ENCODE results near the gene GNAZ.
"Not testable (repeated sequence)": the region's sequence is repeated elsewhere in the genome, so short reads cannot be mapped to it uniquely, and the experiment has no call there.

Gene GNAZ

GRCh38 chr22:23070418-23071229 is at the start of gene GNAZ:
Gene GNAZ, plus strand, starts transcription at chr22:23070519. Its CDS starts 25,177 bp downstream, at chr22:23095696.
- DNase-seq: peak in 1 of 2 experiments; percentile 8

DNA sequence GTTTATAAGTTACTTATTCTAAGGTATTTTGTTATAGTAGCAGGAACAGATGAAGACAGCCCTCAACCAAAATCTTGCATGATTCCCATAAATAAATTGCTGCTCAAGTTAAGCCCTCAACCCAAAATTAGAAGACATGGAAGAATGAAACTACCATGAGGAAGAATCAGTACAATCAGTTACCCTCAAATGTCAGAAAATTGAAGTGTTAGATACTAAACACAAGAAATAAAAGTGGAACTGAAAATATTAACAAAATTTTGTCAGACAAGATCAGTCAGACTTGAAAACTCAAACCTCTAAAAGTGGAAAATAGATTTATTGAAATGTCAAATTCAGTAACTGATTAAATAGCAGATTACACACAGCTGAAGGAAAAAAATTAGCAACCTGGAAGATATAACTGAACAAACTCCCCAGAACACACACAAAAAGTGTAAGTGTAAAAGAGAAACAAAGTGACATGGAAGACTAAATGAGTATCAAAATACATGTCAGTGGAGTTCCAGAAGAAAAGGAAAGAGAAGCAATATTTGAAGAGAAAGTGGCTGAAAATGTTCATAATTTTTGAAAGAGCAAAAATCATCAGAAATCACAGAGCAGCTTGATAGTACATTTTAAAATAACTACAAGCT is 49.5 kb upstream of the GNAZ start:
- no peak for DNase-seq

GRCh38 chr22:23021660-23022353 is 48.5 kb upstream of the GNAZ start:
- not testable (repeated sequence) for DNase-seq

DNA sequence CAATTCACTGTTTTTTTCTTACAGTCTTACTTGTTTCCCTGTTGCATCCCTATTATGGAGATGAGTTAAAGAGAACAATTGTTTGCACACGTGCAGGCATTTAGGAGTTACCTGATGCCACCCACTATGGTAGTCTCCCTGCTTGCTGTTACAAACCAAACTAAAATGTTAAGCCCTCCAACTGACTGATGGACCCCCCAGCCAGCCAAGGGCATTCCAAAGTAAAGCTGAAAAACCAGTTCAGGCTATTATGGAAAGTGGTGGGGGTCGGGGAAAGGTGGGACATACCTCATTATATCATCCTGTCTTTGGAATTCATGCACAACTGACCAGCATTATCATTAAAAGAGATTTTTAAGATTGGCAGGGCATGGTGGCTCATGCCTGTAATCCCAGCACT is 47.0 kb upstream of the GNAZ start:
- no peak for DNase-seq

- DNase-seq: no peak
These were observed 43.5 kb upstream of the GNAZ start for GRCh38 chr22:23026777-23027176.

DNA sequence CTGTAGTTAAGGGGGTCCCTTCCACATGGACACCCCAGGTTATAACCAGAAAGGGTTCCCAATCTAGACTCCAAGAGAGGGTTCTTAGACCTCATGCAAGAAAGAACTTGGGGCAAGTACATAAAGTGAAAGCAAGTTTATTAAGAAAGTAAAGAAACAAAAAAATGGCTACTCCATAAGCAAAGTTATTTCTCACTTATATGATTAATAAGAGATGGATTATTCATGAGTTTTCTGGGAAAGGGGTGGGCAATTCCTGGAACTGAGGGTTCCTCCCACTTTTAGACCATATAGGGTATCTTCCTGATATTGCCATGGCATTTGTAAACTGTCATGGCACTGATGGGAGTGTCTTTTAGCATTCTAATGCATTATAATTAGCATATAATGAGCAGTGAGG is 42.5 kb upstream of the GNAZ start:
- not testable (repeated sequence) for DNase-seq

DNA sequence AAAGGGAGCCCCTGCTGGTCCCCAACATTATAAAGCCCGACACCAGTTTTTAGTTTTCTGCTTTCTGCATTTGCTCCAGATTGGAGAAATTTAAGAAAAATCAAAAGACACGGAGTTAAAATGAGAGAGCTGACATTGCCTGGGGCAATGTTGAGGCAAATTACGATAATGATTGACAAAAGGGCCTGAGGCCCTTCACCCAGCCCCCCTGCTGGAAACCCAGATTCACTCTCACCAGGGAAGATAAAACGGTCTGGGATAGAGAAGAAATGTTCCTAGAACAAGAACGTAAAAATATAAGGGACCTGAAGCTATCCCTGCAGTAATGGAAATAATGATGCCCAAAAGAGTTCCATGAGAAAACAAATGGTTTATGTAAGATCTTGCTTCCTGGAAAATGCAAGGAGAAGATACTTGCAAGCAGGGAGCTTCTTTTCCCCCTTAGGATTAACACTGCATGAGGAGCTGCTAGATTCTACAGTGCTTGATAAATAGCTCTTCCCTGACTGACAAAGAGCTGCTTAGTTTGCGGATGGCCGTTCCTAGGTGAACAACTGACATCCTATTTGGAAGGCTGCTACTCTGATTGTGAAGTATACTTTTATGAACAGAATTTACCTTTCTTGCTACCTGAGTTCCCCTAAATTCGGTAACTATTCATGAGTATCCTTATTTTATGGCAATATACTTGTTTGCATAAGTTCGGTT is 40.6 kb upstream of the GNAZ start:
- DNase-seq: no peak

- DNase-seq: no peak
These were observed 38.9 kb upstream of the GNAZ start for GRCh38 chr22:23031381-23031780.

DNA sequence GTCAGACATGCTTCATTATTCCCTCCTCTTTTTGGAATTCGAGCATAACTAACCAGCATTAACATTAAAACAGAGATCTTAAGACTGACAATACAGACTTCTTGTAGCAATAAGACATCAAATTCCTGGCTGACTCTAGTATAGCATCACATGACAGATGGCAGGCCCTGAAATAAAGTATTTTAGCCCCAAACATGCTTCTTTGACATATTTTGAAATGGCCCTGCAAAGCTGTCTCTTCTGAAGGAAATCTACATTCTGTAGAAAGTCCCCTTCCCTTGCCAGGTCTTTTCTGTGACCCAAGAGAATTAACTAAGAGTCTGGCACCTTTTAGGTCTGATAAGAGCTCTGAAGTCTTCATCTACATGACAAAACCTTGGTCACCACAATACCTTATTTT is 38.5 kb upstream of the GNAZ start:
- no peak for DNase-seq

DNA sequence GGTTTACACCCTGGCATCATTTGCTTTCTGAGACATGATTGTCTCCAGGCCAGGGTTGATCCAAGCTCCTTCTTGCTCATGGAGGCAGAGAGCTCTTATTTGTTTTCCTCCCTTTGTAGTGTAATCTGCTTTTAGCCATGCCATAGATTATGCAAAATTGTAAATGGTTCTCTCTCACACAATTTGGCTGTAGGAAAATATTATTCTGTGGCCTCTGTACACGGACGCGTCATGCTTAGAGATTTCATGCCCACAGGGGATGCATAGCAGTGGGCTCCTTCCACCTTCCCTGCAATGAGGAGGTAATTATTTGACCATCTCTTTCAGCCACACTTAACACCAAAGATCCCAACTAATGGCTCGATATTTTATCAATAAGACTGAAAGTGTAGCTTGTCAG is 37.7 kb upstream of the GNAZ start:
- DNase-seq: no peak

- DNase-seq: no peak
These were observed 37.0 kb upstream of the GNAZ start for GRCh38 chr22:23033116-23033905.

DNA sequence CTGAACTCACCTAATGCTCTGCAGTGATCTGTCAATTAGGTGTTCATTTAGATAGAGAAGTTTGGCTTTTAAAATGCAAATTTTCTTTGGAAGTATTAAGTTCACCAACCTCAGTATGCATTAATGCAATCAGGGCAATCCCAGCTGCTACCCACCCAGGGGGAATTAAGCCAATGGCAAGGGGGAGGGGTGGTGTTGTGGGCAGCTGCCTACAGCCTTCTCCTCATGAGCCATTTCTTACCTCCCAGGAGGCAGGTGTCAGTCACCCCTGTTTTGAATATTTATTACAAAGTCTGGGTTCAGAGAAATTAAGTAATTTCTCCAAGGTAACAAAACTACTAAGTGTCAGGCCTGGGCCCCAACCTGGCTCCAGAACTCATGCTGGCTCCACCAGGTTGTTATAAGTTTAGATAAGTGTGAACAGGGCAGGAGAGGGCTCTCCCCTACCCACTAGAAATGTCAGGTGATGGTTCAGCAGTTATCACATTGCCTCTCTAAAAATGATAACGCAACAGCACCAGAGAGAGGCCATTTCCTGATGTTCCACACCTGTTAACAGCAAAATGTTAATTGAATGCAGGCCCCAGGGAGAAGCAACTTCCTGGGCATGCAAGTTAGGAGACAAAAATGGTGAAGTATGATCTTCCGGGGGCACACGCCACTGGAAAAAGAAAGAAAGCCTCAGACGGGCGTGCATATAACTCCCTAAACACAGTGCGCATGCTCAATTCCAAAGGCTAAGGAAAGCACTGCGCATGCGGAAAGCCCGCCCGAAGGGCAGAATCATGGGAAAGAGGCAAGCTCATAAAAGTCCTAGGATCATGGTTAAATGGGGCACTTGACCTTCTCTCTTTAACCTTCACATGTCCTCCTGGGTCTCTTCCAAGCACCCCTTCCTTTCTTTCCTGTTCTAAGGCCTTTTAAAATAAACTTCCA is 35.4 kb upstream of the GNAZ start:
- no peak for DNase-seq

DNA sequence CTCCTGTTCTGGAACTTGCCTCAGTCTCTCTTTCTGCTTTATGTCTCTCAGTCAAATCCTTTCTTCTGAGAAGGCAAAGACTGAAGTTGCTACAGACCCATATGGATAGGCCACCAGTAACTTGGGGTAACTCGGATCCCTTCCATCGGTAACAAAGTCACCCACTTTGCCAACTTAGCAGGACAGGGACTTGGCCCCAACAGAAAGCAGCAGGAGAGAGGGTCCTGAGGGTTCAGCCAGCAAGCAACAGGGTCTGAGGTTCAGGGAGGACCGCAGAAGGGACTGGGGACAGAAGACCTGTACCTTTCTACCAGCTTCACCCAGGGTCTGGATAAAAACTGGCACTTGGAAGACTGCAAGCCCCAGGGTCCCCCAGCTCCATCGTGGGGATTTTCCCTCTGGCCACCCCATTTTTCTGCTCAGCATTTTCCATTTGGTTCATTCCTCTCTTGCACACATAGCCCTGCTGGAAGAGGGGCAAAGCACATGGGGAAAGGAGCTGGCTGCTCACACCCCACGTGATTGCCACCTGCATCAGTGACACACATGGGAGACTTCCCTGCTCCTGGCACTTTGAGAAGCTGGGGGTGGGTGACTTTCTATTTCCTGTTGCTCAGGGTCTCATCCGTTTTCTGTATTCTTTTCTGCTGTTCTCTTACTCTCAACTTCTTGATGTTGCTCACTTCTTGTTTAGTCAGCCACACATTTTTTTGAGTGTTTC is 34.6 kb upstream of the GNAZ start:
- DNase-seq: no peak

GRCh38 chr22:23036684-23037428 is 33.5 kb upstream of the GNAZ start:
- no peak for DNase-seq

- no peak for DNase-seq
These were observed 32.6 kb upstream of the GNAZ start for GRCh38 chr22:23037429-23038333.

GRCh38 chr22:23038334-23038642 is 32.0 kb upstream of the GNAZ start:
- no peak for DNase-seq

- no peak for DNase-seq
These were observed 31.4 kb upstream of the GNAZ start for GRCh38 chr22:23038902-23039301.

GRCh38 chr22:23042179-23042578 is 28.1 kb upstream of the GNAZ start:
- no peak for DNase-seq

- DNase-seq: no peak
These were observed 25.7 kb upstream of the GNAZ start for GRCh38 chr22:23044570-23044969.
